Nephron (organoid): Measurements from ENCODE around the gene MYO1F.
A peak's percentile ranks its signal among the peaks of the same experiment; 100 is the strongest.

Experiments used
- H3K27ac Mint-ChIP-seq, 3 experiments: 2 replicates each; pipeline ENCODE4 v1.8.0; 2020; ENCODE audit warnings: mixed read lengths in 3 of 3, mild to moderate bottlenecking in 2 of 3, moderate library complexity in 1 of 3
- H3K27me3 Mint-ChIP-seq: 2 replicates; pipeline ENCODE4 v1.8.0; 2021; ENCODE audit warnings: low read depth, mild to moderate bottlenecking, moderate library complexity, mixed read lengths
- H3K36me3 Mint-ChIP-seq: 2 replicates; pipeline ENCODE4 v1.8.0; 2020; ENCODE audit warnings: low read depth, mixed read lengths
- H3K4me1 Mint-ChIP-seq: 2 replicates; pipeline ENCODE4 v1.8.0; 2020; ENCODE audit warnings: mixed read lengths
- H3K4me3 Mint-ChIP-seq, 3 experiments: 2 replicates each; pipeline ENCODE4 v1.8.0; 2020; ENCODE audit warnings: mild to moderate bottlenecking in 3 of 3, mixed read lengths in 3 of 3, moderate library complexity in 2 of 3
- H3K9me3 Mint-ChIP-seq: 2 replicates; pipeline ENCODE4 v1.8.0; 2020; ENCODE audit warnings: mixed read lengths
- CTCF ChIP-seq, 3 experiments: fragments of 200-600 bp; sonication (generic); IDR thresholded peaks; one replicate each; pipeline ENCODE4 v1.5.0; 2021; ENCODE audit warnings: antibody characterized with exemption in 3 of 3; ENCODE audit not compliant: unreplicated experiment in 3 of 3

Gene MYO1F

GRCh38 chr19:8585894-8586750 lies 8.9 kb upstream of the MYO1F start:
- no peak overlapping the region for H3K27ac Mint-ChIP-seq
- H3K9me3 Mint-ChIP-seq, result no peaks in the 10 kb centered on the region
- H3K4me3 Mint-ChIP-seq, result no peak overlapping the region
- H3K4me1 Mint-ChIP-seq, result no peaks in the 10 kb centered on the region
- peaks cover 15% of the 10 kb centered on the region for H3K36me3 Mint-ChIP-seq
- H3K27me3 Mint-ChIP-seq, result no peaks in the 10 kb centered on the region
- peak; percentile 46 to 67 (median 53) for TF ChIP-seq CTCF (IDR thresholded peaks at IDR 0.05; ENCODE audit: unreplicated experiment in 3 of 3)

- Mint-ChIP-seq H3K9me3 (no peaks in the 10 kb centered on the region), H3K4me1 (no peaks in the 10 kb centered on the region), H3K27me3 (no peaks in the 10 kb centered on the region), H3K27ac (no peak overlapping the region), H3K36me3 (peaks cover 15% of the 10 kb centered on the region), H3K4me3 (no peak overlapping the region)
- TF ChIP-seq CTCF (IDR thresholded peaks at IDR 0.05; ENCODE audit: unreplicated experiment in 3 of 3), result no peak
These were observed 8.0 kb upstream of the MYO1F start for GRCh38 chr19:8584965-8585893.

GRCh38 chr19:8580710-8581281 lies 3.6 kb upstream of the MYO1F start:
- no peak overlapping the region for H3K4me3 Mint-ChIP-seq
- peaks cover 9% of the 10 kb centered on the region for H3K36me3 Mint-ChIP-seq
- H3K27me3 Mint-ChIP-seq, result peaks cover 21% of the 10 kb centered on the region
- no peaks in the 10 kb centered on the region for H3K9me3 Mint-ChIP-seq
- H3K4me1 Mint-ChIP-seq, result peaks cover 9% of the 10 kb centered on the region
- TF ChIP-seq CTCF (IDR thresholded peaks at IDR 0.05; ENCODE audit: unreplicated experiment in 3 of 3), result peak; percentile 100
- H3K27ac Mint-ChIP-seq, result no peak overlapping the region

- peaks cover 26% of the 10 kb centered on the region for H3K27me3 Mint-ChIP-seq
- peaks cover 12% of the 10 kb centered on the region for H3K4me1 Mint-ChIP-seq
- no peak overlapping the region for H3K27ac Mint-ChIP-seq
- peaks cover 3% of the 10 kb centered on the region for H3K36me3 Mint-ChIP-seq
- no peaks in the 10 kb centered on the region for H3K9me3 Mint-ChIP-seq
- H3K4me3 Mint-ChIP-seq, result no peak overlapping the region
- TF ChIP-seq CTCF (IDR thresholded peaks at IDR 0.05; ENCODE audit: unreplicated experiment in 3 of 3), result peak; percentile 90 to 93 (median 91)
These were observed 1.5 kb upstream of the MYO1F start for GRCh38 chr19:8578642-8579265.

- no peak for TF ChIP-seq CTCF (IDR thresholded peaks at IDR 0.05; ENCODE audit: unreplicated experiment in 3 of 3)
- H3K36me3 Mint-ChIP-seq, result peaks cover under 1% of the 10 kb centered on the region
- H3K4me3 Mint-ChIP-seq, result no peak overlapping the region
- H3K9me3 Mint-ChIP-seq, result no peaks in the 10 kb centered on the region
- H3K27ac Mint-ChIP-seq, result no peak overlapping the region
- H3K4me1 Mint-ChIP-seq, result peaks cover 12% of the 10 kb centered on the region
- H3K27me3 Mint-ChIP-seq, result peaks cover 26% of the 10 kb centered on the region
These were observed 499 bp upstream of the MYO1F start for GRCh38 chr19:8577741-8578140.
